ENCODE measurements around the gene SOST.

DNA sequence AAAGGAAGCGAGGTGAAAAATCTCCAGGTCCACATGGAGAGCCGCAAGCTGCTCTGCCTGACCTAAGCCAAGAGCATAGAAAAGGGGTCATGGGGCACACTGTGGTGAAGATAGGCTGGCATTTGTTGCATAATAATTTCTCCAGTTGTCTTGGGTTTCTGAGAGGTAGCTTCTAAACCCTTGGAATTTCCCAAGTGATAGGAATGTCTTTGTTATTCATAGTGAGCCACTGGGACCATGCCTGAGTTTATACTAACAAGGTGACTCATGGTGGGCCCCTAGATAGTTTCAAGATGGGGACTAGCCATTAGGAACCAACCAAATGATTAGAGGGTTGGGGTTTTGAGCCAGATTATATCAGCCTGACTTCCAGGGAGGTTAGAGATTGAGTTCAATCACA, 25.6 kb downstream of the SOST start:
- TF ChIP-seq POLR2A (IDR thresholded peaks at IDR 0.05): no peak
- TF ChIP-seq, protein P1, sequence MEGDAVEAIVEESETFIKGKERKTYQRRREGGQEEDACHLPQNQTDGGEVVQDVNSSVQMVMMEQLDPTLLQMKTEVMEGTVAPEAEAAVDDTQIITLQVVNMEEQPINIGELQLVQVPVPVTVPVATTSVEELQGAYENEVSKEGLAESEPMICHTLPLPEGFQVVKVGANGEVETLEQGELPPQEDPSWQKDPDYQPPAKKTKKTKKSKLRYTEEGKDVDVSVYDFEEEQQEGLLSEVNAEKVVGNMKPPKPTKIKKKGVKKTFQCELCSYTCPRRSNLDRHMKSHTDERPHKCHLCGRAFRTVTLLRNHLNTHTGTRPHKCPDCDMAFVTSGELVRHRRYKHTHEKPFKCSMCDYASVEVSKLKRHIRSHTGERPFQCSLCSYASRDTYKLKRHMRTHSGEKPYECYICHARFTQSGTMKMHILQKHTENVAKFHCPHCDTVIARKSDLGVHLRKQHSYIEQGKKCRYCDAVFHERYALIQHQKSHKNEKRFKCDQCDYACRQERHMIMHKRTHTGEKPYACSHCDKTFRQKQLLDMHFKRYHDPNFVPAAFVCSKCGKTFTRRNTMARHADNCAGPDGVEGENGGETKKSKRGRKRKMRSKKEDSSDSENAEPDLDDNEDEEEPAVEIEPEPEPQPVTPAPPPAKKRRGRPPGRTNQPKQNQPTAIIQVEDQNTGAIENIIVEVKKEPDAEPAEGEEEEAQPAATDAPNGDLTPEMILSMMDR (IDR thresholded peaks at IDR 0.05): no peak
